NCI-H748 (cell line): ENCODE measurements around the gene PKMYT1.
"Not testable (repeated sequence)": the region's sequence is repeated elsewhere in the genome, so short reads cannot be mapped to it uniquely, and the experiment has no call there.

Experiments used
- DNase-seq: peaks from one replicate; lab custom pipeline; 2025; ENCODE audit not compliant: unreplicated experiment; lab: John Stamatoyannopoulos, UW

PKMYT1 gene

DNA sequence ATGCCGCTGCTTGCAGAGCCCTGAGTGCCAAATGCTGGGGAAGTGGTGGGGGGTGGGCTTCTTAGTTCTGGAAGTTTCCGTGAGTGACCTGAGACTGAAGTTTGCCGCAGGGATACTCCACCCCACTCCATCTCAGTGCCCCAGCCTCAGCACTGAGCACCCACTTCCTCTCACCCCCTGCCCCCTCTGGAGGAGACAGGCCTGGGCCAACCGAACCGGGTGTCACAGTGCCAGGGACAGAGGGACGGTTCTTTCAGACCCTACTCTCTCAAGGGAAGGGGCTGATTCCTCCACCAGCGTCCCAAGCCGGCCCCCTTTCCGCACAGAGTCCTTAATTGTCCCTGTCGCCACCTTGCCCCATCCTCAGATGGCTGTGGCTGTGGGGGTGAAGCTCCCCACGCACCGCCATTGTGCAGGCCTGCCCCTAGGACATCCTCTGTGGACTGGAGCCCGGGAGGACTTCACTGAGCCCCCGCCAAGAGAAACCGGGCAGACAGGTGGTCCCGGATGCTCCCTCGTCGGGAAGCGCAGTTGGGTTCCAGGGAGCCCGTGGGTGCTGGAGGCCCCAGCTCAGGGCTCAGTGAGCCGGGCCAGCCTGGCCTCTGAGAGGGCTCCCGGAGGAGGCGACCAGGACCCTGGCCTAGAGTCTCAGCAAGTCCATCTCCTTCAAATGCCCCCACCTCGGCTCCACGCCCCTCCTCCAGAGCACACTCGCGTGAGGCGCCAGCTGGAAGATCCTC lies 17.7 kb downstream of the PKMYT1 start:
- DNase-seq: no peak

DNA sequence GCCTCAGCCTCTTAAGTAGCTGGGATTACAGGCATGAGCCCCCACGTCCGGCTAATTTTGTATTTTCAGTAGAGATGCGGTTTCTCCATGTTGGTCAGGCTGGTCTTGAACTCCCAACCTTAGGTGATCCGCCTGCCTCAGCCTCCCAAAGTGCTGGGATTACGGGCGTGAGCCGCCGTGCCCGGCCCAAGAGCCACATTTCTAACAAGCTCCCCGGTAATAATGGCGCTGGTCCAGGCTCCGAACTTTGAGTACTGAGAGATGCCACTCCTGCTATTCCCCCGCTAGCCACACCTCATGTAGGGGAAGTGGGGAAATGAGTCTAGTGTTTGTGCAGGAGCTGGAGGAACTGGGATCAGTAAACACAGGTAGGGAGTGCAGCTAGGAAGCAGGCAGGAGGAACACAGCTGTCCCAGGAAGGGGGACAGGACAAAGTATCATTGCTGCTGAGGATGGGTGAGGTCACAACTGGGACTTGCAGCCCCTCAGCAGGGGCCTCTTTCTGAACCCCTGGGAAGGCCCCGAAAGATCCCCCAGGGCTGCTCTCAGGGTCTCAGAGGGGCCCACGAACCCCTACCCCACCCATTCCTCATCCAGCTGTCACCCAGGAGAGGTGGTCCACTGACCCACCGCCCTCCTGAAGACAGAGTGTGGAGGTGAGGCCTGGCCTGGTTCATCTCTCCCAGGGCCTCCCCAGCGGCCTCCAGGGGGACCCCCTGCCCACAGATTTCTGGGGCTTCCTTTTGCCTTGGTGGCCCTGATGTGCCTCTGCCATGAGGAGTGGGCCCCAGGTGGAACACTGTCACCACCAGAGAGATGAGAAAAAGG lies 19.8 kb downstream of the PKMYT1 start:
- no peak for DNase-seq

GRCh38 chr16:2959206-2959605 lies 21.0 kb downstream of the PKMYT1 start:
- no peak for DNase-seq

DNA sequence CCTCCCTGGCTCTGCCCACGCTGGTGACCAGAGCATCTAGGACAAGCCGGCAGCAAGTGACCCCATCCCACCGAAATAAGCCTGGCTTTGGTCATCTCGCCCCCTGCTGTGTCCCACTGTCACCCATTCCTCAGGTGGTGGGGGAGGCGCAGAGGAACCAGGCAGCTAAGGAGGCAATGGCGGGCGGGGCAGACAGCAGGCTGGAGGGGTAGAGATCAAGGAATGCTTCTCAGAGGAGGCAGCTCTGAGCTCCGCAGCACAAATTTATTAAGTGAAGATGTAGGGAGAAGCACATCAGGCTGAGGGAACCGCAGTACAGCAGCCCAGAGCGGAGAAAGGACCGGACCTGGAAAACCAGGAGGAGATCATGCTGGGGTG lies 23.7 kb downstream of the PKMYT1 start:
- DNase-seq: no peak

GRCh38 chr16:2955779-2956578 lies 24.3 kb downstream of the PKMYT1 start:
- DNase-seq: no peak

GRCh38 chr16:2955438-2955778 lies 24.8 kb downstream of the PKMYT1 start:
- no peak for DNase-seq

GRCh38 chr16:2954656-2955381 lies 25.4 kb downstream of the PKMYT1 start:
- no peak for DNase-seq

DNA sequence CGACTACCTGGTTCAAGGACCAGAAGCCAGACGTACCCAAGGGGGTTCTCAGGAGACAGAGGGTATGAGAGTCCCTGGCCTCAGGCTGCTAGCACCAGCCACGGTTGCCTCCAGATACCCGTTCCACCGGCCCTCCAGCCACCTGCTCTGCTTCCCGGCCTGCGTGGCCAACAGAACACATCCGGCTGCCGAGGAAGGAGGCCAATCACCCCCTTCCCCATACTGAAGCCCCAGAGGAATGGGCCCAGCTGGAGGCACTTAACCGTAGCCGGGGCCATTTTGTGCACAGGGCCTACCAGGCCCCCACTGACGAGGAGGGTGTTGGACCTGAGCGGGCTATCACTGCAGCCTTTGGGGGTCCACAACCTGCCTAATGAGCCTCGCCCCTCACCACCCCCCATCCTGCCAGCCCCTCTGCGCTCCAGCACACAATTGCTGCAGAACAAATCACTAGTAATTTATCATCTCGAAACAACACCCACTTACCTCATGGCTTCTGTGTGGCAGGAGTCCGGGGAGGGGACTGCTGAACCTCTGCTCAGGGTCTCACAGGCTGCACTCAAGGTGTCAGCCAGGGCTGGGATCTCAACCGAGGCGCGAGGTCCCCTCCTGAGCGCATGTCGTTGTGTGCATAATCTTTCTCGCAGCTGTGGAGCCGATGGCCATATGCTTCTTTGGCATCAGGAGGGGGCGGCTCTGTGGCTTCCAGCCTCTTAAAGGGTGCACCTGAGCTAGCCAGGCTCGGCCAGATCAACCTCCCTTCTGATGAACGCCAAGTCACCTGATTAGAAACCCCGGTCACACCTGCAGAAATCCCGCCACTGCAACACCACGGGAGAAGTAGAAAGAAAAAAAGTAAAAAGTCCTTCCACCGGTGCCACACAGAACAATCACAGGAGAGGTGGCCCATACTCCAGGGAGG lies 26.3 kb downstream of the PKMYT1 start:
- no peak for DNase-seq

DNA sequence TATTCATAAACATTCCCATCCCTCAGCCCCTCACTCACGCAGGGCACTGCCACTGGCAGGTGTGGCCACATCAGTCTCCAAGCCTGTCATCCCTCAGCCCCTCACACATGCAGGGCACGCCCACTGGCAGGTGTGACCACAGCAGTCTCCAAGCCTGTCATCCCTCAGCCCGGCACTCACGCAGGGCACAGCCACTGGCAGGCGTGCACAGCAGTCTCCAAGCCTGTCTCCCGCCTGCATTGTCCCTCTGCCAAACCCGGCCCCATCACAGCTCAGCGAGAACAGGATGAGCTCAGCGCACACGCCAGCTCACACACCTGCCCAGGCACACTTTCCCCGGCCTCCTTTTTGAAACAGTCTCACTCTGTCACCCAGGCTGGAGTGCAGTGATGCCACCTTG lies 27.6 kb downstream of the PKMYT1 start:
- peak; percentile 84 for DNase-seq

DNA sequence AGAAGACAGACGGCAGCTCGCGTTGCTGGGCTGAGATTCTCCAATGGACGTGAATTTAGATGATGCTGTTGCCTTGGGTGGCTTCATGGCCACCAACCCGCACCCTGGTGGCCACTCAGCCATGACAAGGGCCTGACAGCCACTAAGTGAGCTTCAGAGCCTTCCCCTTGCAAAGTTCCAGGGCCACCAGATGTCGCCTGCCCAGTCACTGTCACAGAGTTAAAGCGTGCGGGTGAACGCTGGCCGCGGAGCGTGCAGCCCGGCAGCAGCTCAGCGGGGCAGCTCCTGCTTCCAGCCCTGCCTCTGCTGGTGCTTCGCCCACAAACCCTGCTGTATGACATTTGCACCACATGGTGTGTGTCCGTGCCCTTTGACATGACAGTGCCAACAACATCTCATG lies 29.5 kb downstream of the PKMYT1 start:
- DNase-seq: no peak

DNA sequence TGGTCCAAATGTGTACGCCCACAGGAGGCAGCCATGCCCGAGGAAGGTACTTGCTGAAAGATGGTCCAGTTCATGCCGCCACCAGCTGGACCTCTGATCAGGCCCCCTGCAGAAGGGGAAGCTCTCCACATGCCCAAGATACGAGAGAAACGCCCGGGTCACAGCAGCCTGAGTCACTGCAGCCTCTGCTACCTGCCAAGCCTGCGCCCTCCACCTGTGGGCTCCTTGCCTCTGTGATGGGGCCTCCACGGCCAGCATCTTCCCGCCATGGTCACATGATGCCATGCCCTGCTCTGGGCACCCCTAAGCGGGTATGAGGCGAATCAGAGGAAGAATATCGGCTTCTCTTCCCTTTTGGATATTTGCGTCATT lies 29.9 kb downstream of the PKMYT1 start:
- DNase-seq: no peak

- no peak for DNase-seq
Measured at GRCh38 chr16:2949705-2950352, 30.4 kb downstream of the PKMYT1 start.

DNA sequence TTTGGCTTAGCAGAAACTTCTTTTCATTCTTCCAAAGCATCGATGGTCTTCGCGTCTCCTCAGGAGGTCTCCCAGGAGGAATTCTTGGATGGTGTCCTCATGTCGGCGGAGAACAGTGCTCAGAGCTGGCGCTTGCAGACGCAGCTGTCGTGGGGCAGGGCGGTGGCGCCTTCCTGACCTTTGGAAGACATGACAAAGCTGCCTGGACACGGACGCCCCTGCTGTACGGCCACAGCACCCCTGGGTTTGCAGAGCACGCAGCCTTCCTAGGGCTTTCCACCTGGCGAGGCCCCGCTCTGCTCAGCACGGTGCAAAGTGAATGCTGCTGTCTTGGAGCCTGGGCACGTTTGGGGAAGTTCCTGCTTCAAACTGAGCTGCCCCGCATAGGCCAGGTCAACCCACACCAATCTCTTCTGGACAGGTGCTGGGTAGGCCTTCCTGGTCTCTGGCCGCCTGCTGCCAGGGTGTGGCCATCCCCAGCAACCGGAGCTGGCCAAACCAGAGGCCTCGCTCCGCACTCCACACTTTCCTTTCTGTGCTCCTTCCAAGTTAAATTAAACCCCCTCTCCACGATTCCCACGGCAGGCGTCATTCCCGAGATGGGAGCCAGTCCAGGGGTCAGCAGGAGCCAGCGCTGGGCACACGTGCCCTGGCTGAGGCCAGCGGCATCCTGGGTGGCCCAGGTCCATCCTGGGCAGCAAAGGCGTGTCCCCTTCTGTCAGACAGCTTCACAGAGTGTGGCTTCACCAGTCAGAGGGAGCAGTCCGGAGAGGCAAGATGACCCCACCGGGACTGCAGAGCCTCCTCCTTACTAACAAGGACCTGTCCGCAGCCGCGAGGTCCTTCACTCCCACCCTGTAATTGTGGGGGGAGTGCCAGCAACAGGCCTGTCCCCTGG lies 31.2 kb downstream of the PKMYT1 start:
- DNase-seq: no peak

- DNase-seq: no peak
Measured at GRCh38 chr16:2946649-2947048, 33.6 kb downstream of the PKMYT1 start.

- not testable (repeated sequence) for DNase-seq
Measured at GRCh38 chr16:2943716-2944115, 36.5 kb downstream of the PKMYT1 start.

GRCh38 chr16:2942045-2942444 lies 38.2 kb downstream of the PKMYT1 start:
- DNase-seq: no peak

DNA sequence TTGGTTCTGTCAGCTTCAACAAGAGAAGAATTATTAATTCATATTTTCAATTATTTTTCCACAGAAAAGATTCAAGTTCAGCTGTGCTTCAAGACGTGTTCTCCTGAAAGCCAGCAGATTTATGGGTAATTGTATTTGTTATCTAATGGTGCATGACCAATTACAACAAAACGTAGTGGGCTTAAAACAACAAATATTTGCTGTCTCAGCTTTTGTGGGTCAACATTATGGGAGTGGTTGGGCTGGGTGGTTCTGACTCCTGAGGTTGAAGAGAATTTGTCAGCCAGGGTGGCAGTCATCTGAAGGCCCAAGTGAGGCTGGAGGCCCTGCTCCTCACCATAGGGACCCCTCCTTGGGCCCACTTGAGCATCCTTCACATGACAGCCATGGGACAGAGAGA lies 40.3 kb downstream of the PKMYT1 start:
- no peak for DNase-seq

DNA sequence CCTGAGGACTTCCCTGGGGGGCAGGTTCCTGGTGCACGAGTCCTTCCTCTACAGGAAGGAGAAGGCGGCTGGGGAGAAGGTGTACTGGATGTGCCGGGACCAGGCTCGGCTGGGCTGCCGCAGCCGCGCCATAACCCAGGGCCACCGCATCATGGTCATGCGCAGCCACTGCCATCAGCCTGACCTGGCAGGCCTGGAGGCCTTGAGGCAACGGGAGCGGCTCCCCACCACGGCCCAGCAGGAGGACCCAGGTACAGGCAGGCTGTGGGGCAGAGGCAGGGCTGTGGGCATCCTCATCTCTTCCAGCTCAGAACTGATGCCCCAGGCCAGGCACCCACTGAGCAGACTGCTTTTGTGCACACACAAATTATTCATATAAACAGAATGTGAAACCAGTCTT lies 42.0 kb downstream of the PKMYT1 start:
- no peak for DNase-seq

- no peak for DNase-seq
Measured at GRCh38 chr16:2937170-2937569, 43.1 kb downstream of the PKMYT1 start.
